ENCODE results near the gene UNC93A. TPM values are rescaled to one million over a fixed set of nuclear protein-coding genes. Genes with fewer than 3 reads are reported as not detected.
A peak's percentile ranks its signal among the peaks of the same experiment; 100 is the strongest.

UNC93A gene
- total and polyA plus RNA-seq, 9 donors: 0.39 to 2.8 TPM; not detected in 7

DNA sequence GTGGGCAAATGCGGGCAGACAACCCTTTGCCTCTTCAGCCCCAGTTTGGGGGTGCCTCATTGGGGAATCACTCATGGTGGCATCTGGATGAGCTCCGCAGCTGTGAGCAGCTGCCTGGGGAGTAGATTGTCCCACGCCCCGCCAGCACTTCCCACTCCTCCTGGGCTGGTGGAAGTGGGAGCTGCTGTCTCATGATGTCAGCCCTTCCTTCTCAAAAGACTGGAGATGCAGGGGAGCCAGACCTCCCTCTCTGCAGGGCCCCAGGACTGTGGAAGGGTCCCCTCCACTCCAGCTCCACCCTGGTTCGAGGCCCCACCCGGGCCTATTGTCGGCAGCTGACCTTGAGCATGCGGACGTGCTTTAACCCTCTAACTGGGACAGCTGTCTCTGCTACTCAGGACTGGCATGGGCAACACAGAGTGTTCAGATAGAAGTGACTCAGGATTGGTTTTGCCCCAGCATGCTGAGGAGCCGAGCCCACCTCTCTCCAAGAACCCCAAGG is 2.0 kb downstream of the UNC93A start:
- Histone ChIP-seq H3K27ac (ENCODE audit: low read length) (no peak overlapping the region), H3K27me3 (ENCODE audit: control insufficient read depth, insufficient read depth, low read length) (no peaks in the 10 kb centered on the region), H3K4me1 (ENCODE audit: control insufficient read depth, insufficient read depth, low read length) (peaks cover 9% of the 10 kb centered on the region), H3K9me3 (replicated peaks; ENCODE audit: control insufficient read depth, low read depth, low read length) (no peaks in the 10 kb centered on the region), H3K36me3 (ENCODE audit: control insufficient read depth, insufficient read depth, low read length) (no peaks in the 10 kb centered on the region), H3K4me3 (ENCODE audit: low read length) (no peak overlapping the region)
- DNase-seq: peak; percentile 28
- 76% methylated on average over 6 of the region's 10 CpGs for WGBS (ENCODE audit: insufficient coverage)

DNA sequence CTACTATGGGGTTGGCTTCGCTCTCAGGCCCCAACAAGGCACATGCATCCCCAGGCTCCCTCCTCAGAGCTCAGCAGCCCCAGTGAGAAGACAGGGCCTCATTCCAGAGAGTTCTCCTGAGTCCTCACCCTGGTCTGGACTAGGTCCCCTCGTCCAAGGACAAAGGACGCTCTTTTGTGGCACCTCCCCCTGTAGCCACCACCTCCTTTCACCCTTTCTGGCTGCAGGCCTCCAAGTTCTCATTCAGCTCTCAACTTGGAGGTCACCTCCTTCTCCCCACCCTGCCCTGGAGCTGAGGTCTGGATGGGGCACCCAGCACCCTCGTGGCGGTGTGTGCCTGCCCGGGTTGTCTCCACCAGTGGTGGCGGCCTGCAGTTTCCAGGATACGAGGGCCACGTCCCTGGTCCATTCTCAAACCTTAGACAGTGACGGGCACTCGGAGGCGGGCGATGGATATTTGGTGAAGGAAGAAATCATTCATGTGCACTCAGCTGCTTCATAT is 2.5 kb downstream of the UNC93A start:
- peaks cover 9% of the 10 kb centered on the region for H3K4me1 ChIP-seq (ENCODE audit: control insufficient read depth, insufficient read depth, low read length)
- no peaks in the 10 kb centered on the region for H3K9me3 ChIP-seq (replicated peaks; ENCODE audit: control insufficient read depth, low read depth, low read length)
- DNase-seq: no peak
- H3K4me3 ChIP-seq (ENCODE audit: low read length): no peak overlapping the region
- H3K27ac ChIP-seq (ENCODE audit: low read length): no peak overlapping the region
- WGBS (ENCODE audit: insufficient coverage): 93% methylated on average over 13 of the region's 13 CpGs
- no peaks in the 10 kb centered on the region for H3K36me3 ChIP-seq (ENCODE audit: control insufficient read depth, insufficient read depth, low read length)
- H3K27me3 ChIP-seq (ENCODE audit: control insufficient read depth, insufficient read depth, low read length): no peaks in the 10 kb centered on the region

DNA sequence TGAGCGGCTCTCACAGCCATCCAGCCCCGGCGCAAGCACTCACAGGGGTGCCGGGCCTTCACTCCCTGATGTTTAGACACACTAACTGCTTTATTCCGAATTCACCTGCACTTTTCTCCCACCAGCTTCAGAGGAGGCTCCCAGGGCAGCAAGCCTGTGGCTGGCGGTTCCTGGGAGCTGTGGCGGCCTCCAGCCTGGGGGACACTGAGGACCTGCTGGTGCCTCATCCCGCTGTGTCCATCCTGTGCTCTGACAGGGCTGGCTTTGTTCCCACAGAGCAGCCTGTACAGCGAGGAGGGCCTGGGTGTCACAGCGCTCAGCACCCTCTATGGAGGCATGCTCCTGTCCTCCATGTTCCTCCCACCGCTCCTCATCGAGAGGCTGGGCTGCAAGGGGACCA is 3.1 kb downstream of the UNC93A start:
- no peak overlapping the region for H3K4me3 ChIP-seq (ENCODE audit: low read length)
- 91% methylated on average over 10 of the region's 12 CpGs for WGBS (ENCODE audit: insufficient coverage)
- DNase-seq: no peak
- H3K4me1 ChIP-seq (ENCODE audit: control insufficient read depth, insufficient read depth, low read length): peaks cover 9% of the 10 kb centered on the region
- no peaks in the 10 kb centered on the region for H3K27me3 ChIP-seq (ENCODE audit: control insufficient read depth, insufficient read depth, low read length)
- no peaks in the 10 kb centered on the region for H3K36me3 ChIP-seq (ENCODE audit: control insufficient read depth, insufficient read depth, low read length)
- no peak overlapping the region for H3K27ac ChIP-seq (ENCODE audit: low read length)
- H3K9me3 ChIP-seq (replicated peaks; ENCODE audit: control insufficient read depth, low read depth, low read length): no peaks in the 10 kb centered on the region

DNA sequence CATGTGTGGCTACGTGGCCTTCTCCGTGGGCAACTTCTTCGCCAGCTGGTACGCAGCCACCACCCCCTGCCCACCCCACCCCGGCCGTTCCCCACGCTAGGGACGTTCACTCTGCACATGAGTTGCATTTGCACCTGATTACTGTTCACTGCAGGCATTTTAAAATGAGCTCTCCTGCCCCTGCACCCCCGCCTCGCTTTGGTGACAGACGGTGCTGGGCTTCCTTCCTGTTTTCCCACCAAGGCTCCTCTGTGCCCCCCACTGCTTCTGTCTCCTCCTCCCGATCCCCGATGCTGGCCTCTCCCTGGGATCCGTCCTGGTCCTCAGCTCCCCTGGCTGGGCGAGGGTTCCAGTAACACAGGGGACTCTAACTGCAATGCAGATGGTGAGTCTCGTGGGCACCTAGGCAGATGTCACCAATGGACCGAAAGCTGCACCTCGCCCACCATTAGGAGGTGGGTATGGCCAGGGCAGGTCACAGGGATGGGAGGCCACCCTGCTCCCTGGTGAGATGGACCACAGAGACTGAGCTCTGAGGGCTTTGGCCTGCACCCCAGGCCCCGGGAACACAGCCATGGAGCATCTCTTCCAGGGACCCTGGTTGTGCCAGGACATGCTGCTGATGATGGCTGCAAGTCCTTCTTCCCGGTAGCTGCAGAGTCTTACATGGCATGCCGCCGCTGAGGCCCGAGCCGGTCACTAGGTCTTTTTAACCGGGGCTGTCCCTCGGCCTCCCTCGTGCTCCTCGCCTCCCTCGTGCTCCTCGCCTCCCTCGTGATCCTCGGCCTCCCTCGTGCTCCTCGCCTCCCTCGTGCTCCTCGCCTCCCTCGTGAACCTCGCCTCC is 3.8 kb downstream of the UNC93A start:
- Histone ChIP-seq H3K27me3 (ENCODE audit: control insufficient read depth, insufficient read depth, low read length) (no peaks in the 10 kb centered on the region), H3K4me3 (ENCODE audit: low read length) (no peak overlapping the region), H3K4me1 (ENCODE audit: control insufficient read depth, insufficient read depth, low read length) (peaks cover 9% of the 10 kb centered on the region), H3K36me3 (ENCODE audit: control insufficient read depth, insufficient read depth, low read length) (no peaks in the 10 kb centered on the region), H3K9me3 (replicated peaks; ENCODE audit: control insufficient read depth, low read depth, low read length) (no peaks in the 10 kb centered on the region), H3K27ac (ENCODE audit: low read length) (no peak overlapping the region)
- DNase-seq: no peak
- 85% methylated on average over 36 of the region's 38 CpGs for WGBS (ENCODE audit: insufficient coverage)

DNA sequence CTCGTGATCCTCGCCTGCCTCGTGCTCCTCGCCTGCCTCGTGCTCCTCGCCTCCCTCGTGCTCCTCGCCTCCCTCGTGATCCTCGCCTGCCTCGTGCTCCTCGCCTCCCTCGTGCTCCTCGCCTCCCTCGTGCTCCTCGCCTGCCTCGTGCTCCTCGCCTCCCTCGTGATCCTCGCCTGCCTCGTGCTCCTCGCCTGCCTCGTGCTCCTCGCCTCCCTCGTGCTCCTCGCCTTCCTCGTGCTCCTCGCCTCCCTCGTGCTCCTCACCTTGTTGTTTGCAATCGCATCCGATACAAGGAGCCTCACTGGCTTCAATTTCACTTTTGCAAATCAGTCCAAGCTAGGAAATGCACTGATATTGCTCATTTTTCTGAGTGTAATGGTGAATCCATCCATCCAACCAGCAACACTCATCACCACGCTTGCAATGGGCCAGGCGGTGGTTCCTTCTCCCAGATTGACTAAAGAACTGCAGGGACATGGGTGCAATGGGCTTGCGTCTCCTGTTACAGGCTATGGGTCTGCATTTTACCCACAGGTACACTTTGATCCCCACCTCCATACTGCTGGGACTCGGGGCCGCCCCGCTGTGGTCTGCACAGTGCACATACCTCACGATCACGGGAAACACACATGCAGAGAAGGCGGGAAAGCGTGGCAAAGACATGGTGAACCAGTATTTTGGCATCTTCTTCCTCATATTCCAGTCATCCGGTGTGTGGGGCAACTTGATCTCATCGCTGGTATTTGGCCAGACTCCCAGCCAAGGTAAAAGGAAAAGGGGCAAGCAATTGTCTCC is 4.6 kb downstream of the UNC93A start:
- no peak overlapping the region for H3K27ac ChIP-seq (ENCODE audit: low read length)
- no peak for DNase-seq
- 95% methylated on average over 36 of the region's 43 CpGs for WGBS (ENCODE audit: insufficient coverage)
- H3K27me3 ChIP-seq (ENCODE audit: control insufficient read depth, insufficient read depth, low read length): no peaks in the 10 kb centered on the region
- no peaks in the 10 kb centered on the region for H3K9me3 ChIP-seq (replicated peaks; ENCODE audit: control insufficient read depth, low read depth, low read length)
- no peak overlapping the region for H3K4me3 ChIP-seq (ENCODE audit: low read length)
- H3K36me3 ChIP-seq (ENCODE audit: control insufficient read depth, insufficient read depth, low read length): no peaks in the 10 kb centered on the region
- H3K4me1 ChIP-seq (ENCODE audit: control insufficient read depth, insufficient read depth, low read length): peaks cover 9% of the 10 kb centered on the region

DNA sequence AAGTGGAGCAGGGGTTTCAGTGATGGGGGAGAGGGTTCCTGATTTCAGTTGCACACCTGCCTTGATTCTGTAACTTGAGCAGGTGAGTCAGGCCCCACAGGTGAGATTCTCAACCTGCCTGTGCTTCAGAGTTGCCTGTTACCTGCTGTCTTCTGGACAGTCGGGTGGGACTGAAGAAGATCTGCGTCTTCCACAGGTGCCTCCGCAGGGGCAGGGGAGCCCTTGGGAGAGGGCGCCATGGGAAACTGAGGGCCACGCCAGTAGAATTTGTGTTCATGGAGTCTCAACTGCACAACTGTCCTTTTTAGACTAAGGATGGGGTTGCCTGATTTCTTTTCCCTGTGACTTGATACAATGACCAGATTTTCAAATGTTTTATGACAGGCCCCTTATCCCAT is 5.2 kb downstream of the UNC93A start:
- WGBS (ENCODE audit: insufficient coverage): 80% methylated on average over 1 of the region's 5 CpGs
- Histone ChIP-seq H3K36me3 (ENCODE audit: control insufficient read depth, insufficient read depth, low read length) (no peaks in the 10 kb centered on the region), H3K27me3 (ENCODE audit: control insufficient read depth, insufficient read depth, low read length) (no peaks in the 10 kb centered on the region), H3K27ac (ENCODE audit: low read length) (no peak overlapping the region), H3K9me3 (replicated peaks; ENCODE audit: control insufficient read depth, low read depth, low read length) (no peaks in the 10 kb centered on the region), H3K4me3 (ENCODE audit: low read length) (no peak overlapping the region), H3K4me1 (ENCODE audit: control insufficient read depth, insufficient read depth, low read length) (peaks cover 9% of the 10 kb centered on the region)
- DNase-seq: no peak

DNA sequence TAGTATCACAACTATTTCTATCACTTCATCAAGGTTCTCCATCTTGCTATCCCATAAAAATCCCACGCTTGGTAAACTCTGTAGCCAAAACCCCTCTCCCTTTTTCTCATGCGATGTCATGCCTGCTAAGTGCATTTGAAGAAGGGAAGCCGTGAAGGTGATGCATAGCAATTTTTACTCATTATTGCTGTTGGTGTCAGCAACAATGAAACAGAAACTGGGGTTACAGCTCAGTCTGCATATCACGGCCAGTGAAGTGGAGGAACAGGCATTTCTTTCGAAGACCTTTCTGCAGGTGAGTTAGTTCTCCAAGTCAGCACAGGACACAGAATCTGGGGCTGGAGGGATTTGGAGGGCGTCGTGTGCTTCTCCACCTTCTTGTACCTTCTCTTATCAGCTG is 5.8 kb downstream of the UNC93A start:
- Histone ChIP-seq H3K27me3 (ENCODE audit: control insufficient read depth, insufficient read depth, low read length) (no peaks in the 10 kb centered on the region), H3K4me1 (ENCODE audit: control insufficient read depth, insufficient read depth, low read length) (peaks cover 9% of the 10 kb centered on the region), H3K36me3 (ENCODE audit: control insufficient read depth, insufficient read depth, low read length) (no peaks in the 10 kb centered on the region), H3K9me3 (replicated peaks; ENCODE audit: control insufficient read depth, low read depth, low read length) (no peaks in the 10 kb centered on the region), H3K27ac (ENCODE audit: low read length) (no peak overlapping the region), H3K4me3 (ENCODE audit: low read length) (no peak overlapping the region)
- 78% methylated on average over 4 of the region's 7 CpGs for WGBS (ENCODE audit: insufficient coverage)
- DNase-seq: no peak

DNA sequence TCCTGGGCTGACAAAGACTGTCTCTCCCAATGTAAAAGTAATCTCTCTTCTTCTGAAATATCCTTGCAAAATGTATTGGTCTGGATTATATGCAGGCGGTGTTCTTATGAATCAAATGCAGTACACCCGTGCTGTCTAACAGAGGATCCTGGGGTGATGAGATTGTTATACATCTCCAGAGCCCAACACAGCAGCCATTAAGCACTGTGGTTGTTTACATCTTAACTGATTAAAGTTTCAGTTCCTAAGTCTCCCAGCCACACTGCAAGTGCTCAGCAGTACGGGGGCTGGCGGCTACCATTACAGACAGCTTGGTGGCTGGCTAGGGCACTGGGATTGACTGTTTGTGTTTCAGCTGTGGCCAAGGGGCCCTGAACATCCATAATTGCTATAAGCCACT is 7.0 kb downstream of the UNC93A start:
- Histone ChIP-seq H3K36me3 (ENCODE audit: control insufficient read depth, insufficient read depth, low read length) (no peaks in the 10 kb centered on the region), H3K27me3 (ENCODE audit: control insufficient read depth, insufficient read depth, low read length) (no peaks in the 10 kb centered on the region), H3K4me3 (ENCODE audit: low read length) (no peak overlapping the region), H3K9me3 (replicated peaks; ENCODE audit: control insufficient read depth, low read depth, low read length) (no peaks in the 10 kb centered on the region), H3K4me1 (ENCODE audit: control insufficient read depth, insufficient read depth, low read length) (peaks cover 7% of the 10 kb centered on the region), H3K27ac (ENCODE audit: low read length) (no peak overlapping the region)
- no CpG with 5 or more reads among the region's 4 CpGs for WGBS (ENCODE audit: insufficient coverage)
- no peak for DNase-seq

DNA sequence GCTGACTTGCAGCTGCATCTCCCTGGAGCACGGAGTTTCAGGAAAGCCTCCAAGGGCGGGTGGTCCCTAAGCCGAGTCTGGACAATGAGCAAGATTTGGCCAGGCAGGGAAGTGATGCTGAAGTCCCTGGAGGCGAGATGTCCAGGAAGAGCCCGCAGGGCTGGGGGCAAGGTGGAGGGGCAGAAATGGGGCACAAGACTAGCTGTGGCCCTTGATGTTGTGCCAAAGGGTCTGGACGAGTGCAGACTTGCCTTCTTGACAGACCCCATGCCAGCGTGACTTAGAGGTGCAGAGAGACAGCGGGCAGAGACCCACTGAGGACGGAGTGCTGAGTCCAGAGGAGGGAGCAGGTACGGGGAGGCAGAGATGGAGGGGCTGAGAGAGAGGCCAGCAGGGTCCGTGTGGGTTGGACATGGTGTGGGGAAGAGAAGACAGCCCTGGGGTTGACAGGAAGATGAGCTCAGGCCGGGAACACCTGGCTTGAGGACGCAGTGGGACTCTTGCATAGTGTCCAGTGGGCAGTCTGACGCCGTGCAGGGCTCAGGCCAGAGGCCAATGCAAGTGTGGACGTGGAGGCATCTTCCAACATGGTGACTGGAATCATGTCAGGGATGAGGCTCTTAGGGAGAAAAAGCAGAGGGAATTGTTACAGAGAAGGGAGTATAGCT is 8.7 kb downstream of the UNC93A start:
- Histone ChIP-seq H3K36me3 (ENCODE audit: control insufficient read depth, insufficient read depth, low read length) (no peaks in the 10 kb centered on the region), H3K27ac (ENCODE audit: low read length) (no peak overlapping the region), H3K4me3 (ENCODE audit: low read length) (no peak overlapping the region), H3K4me1 (ENCODE audit: control insufficient read depth, insufficient read depth, low read length) (no peaks in the 10 kb centered on the region), H3K27me3 (ENCODE audit: control insufficient read depth, insufficient read depth, low read length) (no peaks in the 10 kb centered on the region), H3K9me3 (replicated peaks; ENCODE audit: control insufficient read depth, low read depth, low read length) (no peaks in the 10 kb centered on the region)
- no peak for DNase-seq
- 80% methylated on average over 16 of the region's 16 CpGs for WGBS (ENCODE audit: insufficient coverage)

All from muscle of leg (tissue), 11 donors.